Panc1 (cell line): Measurements from ENCODE around the gene NT5C2. TPM values are rescaled to one million over a fixed set of nuclear protein-coding genes. Genes with fewer than 3 reads are reported as not detected.
A peak's percentile ranks its signal among the peaks of the same experiment; 100 is the strongest.

ENCODE experiments used
- ATAC-seq: fragments of 200-7000 bp; cut with Tn5 transposase; 2 replicates; pipeline ENCODE4 v1.9.1; 2020; ENCODE audit warnings: mild to moderate bottlenecking, moderate library complexity
- BruUV-seq: library from RNA; stranded (reverse); fragments of 400-500 nt; replicated peaks from 2 replicates; lab custom pipeline; 2021; lab: Mats Ljungman, UMichigan
- CTCF ChIA-PET: fragments of 300-600 bp; sonication (Branson Sonifier 250); formaldehyde crosslinking; loops from one replicate; lab custom pipeline; 2022; ENCODE audit warnings: antibody characterized with exemption; lab: Charles Lee
- POLR2A ChIA-PET: fragments of 300-600 bp; sonication (Branson Sonifier 250); formaldehyde crosslinking; loops from one replicate; lab custom pipeline; 2022; ENCODE audit warnings: antibody characterized with exemption; lab: Charles Lee
- DNase-seq: peaks from one replicate; pipeline ENCODE4 v3.0.0-alpha.2; 2010; ENCODE audit warnings: low read depth, low spot score
- H3K27ac ChIP-seq: 2 replicates; pipeline ENCODE4 v1.5.1; 2011; ENCODE audit warnings: mild to moderate bottlenecking, low read length, inconsistent platforms
- H3K27me3 ChIP-seq: fragments of 200-500 bp; sonication (Bioruptor generic); 2 replicates; pipeline ENCODE4 v1.6.0; 2014; ENCODE audit warnings: low read length, inconsistent platforms; ENCODE audit not compliant: control insufficient read depth, insufficient read depth
- H3K36me3 ChIP-seq: fragments of 200-500 bp; sonication (Bioruptor generic); 2 replicates; pipeline ENCODE4 v1.5.1; 2014; ENCODE audit warnings: inconsistent platforms, mild to moderate bottlenecking, low read length, moderate library complexity; ENCODE audit not compliant: control insufficient read depth, insufficient read depth
- H3K4me1 ChIP-seq: 2 replicates; pipeline ENCODE4 v1.5.1; 2011; ENCODE audit warnings: inconsistent platforms, mild to moderate bottlenecking, low read length, moderate library complexity; ENCODE audit not compliant: control insufficient read depth, insufficient read depth
- H3K4me3 ChIP-seq, 2 experiments: 2 replicates each; pipeline ENCODE4 v1.5.1; 2011 to 2012; ENCODE audit warnings: low read depth in 2 of 2, low read length in 2 of 2, mild to moderate bottlenecking in 2 of 2, inconsistent platforms in 1 of 2, moderate library complexity in 1 of 2
- H3K9me3 ChIP-seq: fragments of 200-500 bp; sonication (Bioruptor generic); 2 replicates; pipeline ENCODE4 v1.5.1; 2014; ENCODE audit warnings: low read depth, mild to moderate bottlenecking, inconsistent platforms, low read length, moderate library complexity; ENCODE audit not compliant: control insufficient read depth, insufficient read depth
- CTCF ChIP-seq: fragments of 450-650 bp; IDR thresholded peaks from 2 replicates; pipeline ENCODE4 v1.5.1; 2017; ENCODE audit warnings: mild to moderate bottlenecking
- POLR2AphosphoS5 ChIP-seq: IDR thresholded peaks from 2 replicates; pipeline ENCODE4 v1.6.1; 2012; ENCODE audit warnings: mild to moderate bottlenecking, low read depth, low read length, moderate library complexity
- SIN3A ChIP-seq: IDR thresholded peaks from 2 replicates; pipeline ENCODE4 v1.6.1; 2012; ENCODE audit warnings: low read depth, mild to moderate bottlenecking, low read length, moderate library complexity, borderline replicate concordance; ENCODE audit not compliant: insufficient read depth
- TCF7L2 ChIP-seq: IDR thresholded peaks from 2 replicates; pipeline ENCODE4 v1.6.1; 2011; ENCODE audit warnings: mild to moderate bottlenecking, low read depth, low read length, inconsistent platforms
- in situ Hi-C: cut with HindIII; loops from 2 replicates; pipeline ENCODE4 v1.10.0; 2016; ENCODE audit warnings: low sequenced_read_pairs, low pct_unique_long_range_greater_than_20kb
- intact Hi-C: fragments of 100-400 bp; cut with micrococcal nuclease; formaldehyde crosslinking; loops from one replicate; pipeline ENCODE4 v1.10.0; 2022; ENCODE audit not compliant: unreplicated experiment
- total RNA-seq: library from RNA; stranded (reverse); gene quantifications from one replicate; pipeline ENCODE4 v1.2.1, GENCODE V29; 2021; ENCODE audit not compliant: unreplicated experiment
- TF ChIP-seq, protein P1 (sequence below), 2 experiments: IDR thresholded peaks; 2 replicates each; pipeline ENCODE4 v1.6.1; 2011 to 2012; ENCODE audit warnings: low read depth in 2 of 2, control low read depth in 1 of 2, low read length in 1 of 2, mild to moderate bottlenecking in 1 of 2, moderate library complexity in 1 of 2; ENCODE audit not compliant: insufficient read depth in 1 of 2

NT5C2 gene
- total RNA-seq, 1 experiment from 2014 or later = 150 TPM

DNA sequence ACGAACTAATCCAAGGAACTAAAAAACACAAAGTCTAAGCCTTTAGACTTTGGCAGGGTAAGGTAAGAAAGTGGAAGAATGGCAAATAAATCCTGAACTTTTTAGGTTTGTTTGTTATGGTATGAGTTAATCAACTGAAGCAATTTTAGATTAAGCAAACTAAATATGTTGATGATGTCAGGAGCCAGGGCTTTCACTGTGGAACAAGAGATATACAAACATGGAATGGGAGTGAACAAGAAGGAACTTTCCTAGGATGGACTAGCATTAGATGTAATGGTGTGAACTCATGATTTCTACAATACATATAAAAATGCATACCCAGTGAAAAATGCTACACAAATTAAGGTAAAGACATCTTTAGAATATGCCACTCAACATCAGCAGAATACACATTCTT lies 35.8 kb downstream of the NT5C2 start:
- ATAC-seq (no peak), DNase-seq (no peak)
- TF ChIP-seq POLR2AphosphoS5 = no peak
- no peak for TF ChIP-seq SIN3A
- TF ChIP-seq, protein P1, sequence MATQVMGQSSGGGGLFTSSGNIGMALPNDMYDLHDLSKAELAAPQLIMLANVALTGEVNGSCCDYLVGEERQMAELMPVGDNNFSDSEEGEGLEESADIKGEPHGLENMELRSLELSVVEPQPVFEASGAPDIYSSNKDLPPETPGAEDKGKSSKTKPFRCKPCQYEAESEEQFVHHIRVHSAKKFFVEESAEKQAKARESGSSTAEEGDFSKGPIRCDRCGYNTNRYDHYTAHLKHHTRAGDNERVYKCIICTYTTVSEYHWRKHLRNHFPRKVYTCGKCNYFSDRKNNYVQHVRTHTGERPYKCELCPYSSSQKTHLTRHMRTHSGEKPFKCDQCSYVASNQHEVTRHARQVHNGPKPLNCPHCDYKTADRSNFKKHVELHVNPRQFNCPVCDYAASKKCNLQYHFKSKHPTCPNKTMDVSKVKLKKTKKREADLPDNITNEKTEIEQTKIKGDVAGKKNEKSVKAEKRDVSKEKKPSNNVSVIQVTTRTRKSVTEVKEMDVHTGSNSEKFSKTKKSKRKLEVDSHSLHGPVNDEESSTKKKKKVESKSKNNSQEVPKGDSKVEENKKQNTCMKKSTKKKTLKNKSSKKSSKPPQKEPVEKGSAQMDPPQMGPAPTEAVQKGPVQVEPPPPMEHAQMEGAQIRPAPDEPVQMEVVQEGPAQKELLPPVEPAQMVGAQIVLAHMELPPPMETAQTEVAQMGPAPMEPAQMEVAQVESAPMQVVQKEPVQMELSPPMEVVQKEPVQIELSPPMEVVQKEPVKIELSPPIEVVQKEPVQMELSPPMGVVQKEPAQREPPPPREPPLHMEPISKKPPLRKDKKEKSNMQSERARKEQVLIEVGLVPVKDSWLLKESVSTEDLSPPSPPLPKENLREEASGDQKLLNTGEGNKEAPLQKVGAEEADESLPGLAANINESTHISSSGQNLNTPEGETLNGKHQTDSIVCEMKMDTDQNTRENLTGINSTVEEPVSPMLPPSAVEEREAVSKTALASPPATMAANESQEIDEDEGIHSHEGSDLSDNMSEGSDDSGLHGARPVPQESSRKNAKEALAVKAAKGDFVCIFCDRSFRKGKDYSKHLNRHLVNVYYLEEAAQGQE (IDR thresholded peaks at IDR 0.05; ENCODE audit: insufficient read depth in 1 of 2, low read depth in 2 of 2, low read length in 1 of 2) = no peak
- TF ChIP-seq CTCF = no peak
- TF ChIP-seq TCF7L2 = no peak
- Histone ChIP-seq H3K9me3 (no peaks in the 10 kb centered on the region), H3K27me3 (no peaks in the 10 kb centered on the region), H3K27ac (no peak overlapping the region), H3K36me3 (peaks cover 16% of the 10 kb centered on the region; the same call in 1 of the 2 replicates), H3K4me1 (peaks cover 35% of the 10 kb centered on the region), H3K4me3 (no peak overlapping the region)
- CTCF ChIA-PET = no interaction called here
- in situ Hi-C loops = no loop called here
- BruUV-seq = no TSS peak
- POLR2A ChIA-PET = no interaction called here
- intact Hi-C loops = no loop called here

DNA sequence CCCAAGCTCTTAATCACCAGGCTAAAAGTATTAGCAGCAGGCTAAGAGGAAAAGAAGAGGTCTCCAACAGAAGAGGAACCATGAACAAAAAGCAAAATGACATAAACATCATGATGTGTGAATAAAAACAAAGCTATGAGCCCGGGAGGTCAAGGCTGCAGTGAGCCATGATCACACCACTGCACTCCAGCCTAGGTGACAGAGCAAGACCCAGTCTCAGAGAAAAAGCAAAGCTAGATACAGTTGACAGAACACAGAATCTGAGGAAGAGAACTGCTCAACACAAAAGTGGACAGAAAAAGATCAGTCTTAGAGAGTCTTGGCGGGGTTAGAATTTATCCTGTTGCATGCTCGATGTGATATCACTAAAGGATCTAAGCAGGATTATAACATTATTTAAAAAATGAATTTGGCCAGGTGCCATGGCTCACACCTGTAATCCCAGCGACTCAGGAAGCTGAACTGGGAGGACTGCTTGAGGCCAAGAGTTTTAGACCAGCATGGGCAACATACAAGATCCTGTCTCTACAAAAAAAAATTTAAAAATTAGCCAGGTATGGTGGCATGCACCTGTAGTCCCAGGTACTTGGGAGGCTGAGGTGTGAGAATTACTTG lies 37.5 kb downstream of the NT5C2 start:
- H3K4me3 ChIP-seq = no peak overlapping the region

More for the DNA sequence above, 37.5 kb downstream of the NT5C2 start:
- intact Hi-C loops (no loop called here), in situ Hi-C loops (no loop called here)
- Histone ChIP-seq H3K27me3 (no peaks in the 10 kb centered on the region), H3K9me3 (no peaks in the 10 kb centered on the region), H3K4me1 (peaks cover 35% of the 10 kb centered on the region), H3K36me3 (peaks cover 28% of the 10 kb centered on the region), H3K27ac (peak overlapping the region; percentile 88)
- CTCF ChIA-PET = interaction anchor here (0.5 kb wide), 1 partner anchor 11 kb away, joined by 3 read pairs; no protein-coding TSS in a partner anchor
- BruUV-seq = no TSS peak
- POLR2A ChIA-PET = interaction anchor here (0.6 kb wide), 2 partner anchors 197 to 244 kb away, joined by 7 read pairs; no protein-coding TSS in a partner anchor
- ATAC-seq (peak; percentile 61), DNase-seq (no peak)
- TF ChIP-seq POLR2AphosphoS5 = no peak
- TF ChIP-seq, protein P1 (IDR thresholded peaks at IDR 0.05; ENCODE audit: insufficient read depth in 1 of 2, low read depth in 2 of 2, low read length in 1 of 2) = no peak
- no peak for TF ChIP-seq TCF7L2
- no peak for TF ChIP-seq CTCF
- no peak for TF ChIP-seq SIN3A
